ENCODE data around the gene DNAJC11.

The DNAJC11 gene

DNA sequence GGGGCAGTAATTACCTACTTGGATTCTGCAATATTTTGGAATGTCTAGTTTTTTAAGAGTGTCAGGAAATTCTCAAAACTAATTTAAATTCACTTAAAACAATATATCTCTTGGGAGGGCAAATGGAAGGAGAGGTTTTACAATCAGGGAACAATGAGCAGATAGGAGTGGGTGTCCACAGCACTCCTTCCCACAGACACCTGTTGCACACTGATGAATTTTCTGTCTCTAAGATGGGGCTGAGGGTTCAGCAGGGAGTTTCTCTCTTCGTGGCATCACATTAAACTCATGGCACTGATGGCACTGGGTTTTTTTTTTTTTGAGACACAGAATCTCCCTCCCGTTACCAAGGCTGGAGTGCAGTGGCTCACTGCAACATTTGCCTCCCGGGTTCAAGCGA lies 82.6 kb downstream of the DNAJC11 start:
- H3K4me3 Mint-ChIP-seq, result no peak overlapping the region
- H3K27ac Mint-ChIP-seq, result no peak overlapping the region
- intact Hi-C loops (cut with micrococcal nuclease), result no loop called here
- no peaks in the 10 kb centered on the region for H3K9me3 Mint-ChIP-seq
- H3K27me3 Mint-ChIP-seq, result peaks cover 6% of the 10 kb centered on the region
- peaks cover 73% of the 10 kb centered on the region for H3K36me3 Mint-ChIP-seq (ENCODE audit: low read depth)
- H3K4me1 Mint-ChIP-seq (ENCODE audit: low read depth), result peaks cover 15% of the 10 kb centered on the region

DNA sequence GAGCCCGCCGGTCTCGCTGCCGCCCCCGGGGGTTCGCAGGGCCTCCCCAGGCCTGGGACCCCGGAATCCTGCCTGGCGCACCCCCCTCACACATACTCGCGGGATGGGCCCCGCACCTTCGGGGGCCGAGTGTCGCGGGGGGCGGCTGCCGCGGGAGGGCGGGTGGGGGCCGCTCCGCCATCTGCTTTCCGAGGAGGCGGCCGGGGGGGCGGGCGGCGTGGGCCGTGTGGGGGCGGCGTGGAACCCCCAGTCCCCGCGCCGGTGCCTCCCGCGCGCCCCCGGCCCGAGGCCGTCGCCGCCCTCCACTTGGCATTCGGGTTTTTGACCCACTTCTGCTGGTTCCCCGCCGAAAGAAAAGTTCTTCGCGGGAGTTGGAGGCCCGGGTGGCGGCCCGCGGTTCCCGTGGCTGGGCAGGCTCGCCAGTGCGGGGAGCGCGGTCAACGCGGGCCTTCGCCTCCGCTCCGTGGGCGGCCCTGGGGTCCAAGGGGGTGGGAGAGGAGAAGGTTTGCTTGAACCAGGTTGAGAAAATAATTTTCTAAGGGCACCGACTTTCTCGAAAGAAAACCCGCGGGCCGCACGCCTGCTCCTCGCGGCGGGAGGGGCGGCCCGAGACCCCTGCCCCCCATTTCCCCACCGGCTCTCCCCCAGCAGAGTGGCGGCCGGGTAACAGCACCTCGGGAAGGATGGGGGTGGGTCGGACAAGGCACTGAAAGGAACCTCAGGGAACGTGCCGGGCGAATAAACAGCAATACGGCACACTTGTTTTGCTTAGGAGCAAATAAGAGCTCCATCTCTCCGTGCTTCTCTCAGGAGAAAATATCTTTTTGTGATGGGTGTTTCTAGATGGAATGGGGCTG lies 86.5 kb downstream of the DNAJC11 start:
- Mint-ChIP-seq H3K27me3 (peaks cover 8% of the 10 kb centered on the region), H3K4me3 (peak overlapping the region; percentile 68), H3K9me3 (no peaks in the 10 kb centered on the region), H3K27ac (peak overlapping the region; percentile 39), H3K36me3 (ENCODE audit: low read depth) (peaks cover 43% of the 10 kb centered on the region), H3K4me1 (ENCODE audit: low read depth) (peaks cover 33% of the 10 kb centered on the region)
- intact Hi-C loops (cut with micrococcal nuclease), result no loop called here

DNA sequence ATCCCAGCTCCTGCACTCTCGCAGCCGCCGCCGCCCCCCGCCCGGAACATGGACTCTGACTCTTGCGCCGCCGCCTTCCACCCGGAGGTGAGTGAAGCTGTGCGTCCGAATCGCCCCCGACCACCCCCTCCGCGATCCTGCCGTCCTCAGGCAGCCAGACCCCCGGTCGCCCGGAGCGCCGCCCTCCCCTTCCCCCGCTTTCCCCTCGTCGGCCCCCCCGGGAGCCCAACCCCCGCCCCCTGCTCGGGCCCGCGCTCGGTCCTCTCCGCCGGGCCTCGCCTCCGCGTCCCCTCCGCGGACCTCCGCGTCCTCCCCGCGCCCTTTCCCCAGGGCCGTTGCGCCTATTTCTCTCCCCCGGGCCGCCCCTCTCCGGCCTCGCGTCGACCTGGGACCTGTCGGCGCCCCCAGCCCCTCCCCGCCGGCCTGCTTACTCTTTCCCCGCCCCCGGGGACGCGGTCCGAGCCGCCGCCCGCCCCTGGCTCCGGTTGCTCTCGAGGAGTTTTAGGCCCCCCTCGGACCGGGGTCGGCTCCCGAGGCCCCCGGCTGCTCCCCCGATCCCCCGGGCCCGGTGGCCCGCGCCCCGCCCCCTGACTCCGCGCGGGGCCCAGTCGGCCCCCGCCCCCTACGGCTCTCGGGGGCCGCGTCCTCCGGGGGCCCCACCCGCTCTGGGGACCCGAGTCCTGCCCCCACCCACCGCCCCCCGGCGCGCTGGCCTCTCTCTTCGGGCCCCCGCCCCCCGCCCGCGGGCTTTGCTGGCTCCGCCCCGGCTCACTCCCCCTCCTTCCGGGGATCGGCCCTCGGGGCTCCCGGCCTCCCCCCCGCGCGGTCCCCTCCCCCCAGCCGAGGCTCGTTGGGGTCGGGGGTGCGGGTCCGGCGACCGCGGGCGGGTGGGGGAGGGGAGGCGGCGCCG lies 87.3 kb downstream of the DNAJC11 start:
- intact Hi-C loops (cut with micrococcal nuclease), result no loop called here
- Mint-ChIP-seq H3K4me3 (peak overlapping the region; percentile 92), H3K36me3 (ENCODE audit: low read depth) (peaks cover 34% of the 10 kb centered on the region), H3K4me1 (ENCODE audit: low read depth) (peaks cover 33% of the 10 kb centered on the region), H3K27me3 (peaks cover 8% of the 10 kb centered on the region), H3K27ac (peak overlapping the region; percentile 83), H3K9me3 (no peaks in the 10 kb centered on the region)

DNA sequence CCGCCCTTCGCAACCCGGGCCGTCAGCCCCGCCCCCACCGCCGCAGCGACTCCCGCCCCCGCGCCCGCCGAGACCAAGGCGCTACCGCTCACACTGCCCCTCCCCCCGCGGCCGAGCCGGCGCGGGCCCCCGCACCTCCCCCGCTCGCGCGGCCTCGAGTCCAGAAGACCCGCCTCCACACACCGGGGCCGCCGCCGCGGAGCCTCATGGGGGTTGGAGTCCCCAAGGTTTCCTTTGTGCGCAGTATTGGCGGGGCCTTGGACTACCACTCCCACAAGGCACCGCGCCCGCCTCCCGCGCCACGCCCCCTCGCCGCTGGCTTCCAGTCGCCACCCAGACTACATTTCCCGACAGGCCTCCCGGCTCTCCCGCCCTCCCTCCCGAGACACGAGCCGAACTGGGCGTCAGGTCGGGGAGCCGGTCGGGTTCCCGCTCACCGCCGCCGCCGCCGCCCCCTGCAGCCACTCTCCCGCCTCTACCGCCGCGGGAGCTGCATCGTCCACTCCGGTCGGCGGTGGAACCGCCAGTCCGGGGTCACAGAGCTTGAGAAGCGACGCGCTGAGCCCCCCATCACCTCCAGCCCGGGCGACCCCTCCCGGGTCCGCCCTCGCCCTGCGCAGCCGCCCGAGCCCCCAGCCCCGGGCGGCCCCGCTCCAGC lies 88.1 kb downstream of the DNAJC11 start, which contains the start of gene PHF13:
TSS of gene PHF13 (plus strand) at position 371 of the 658 bp plus-strand sequence. CDS start 336 bp downstream, outside the sequence.
- H3K27me3 Mint-ChIP-seq, result peaks cover 8% of the 10 kb centered on the region
- intact Hi-C loops (cut with micrococcal nuclease), result loop anchor here (1.0 kb wide), 2 partner anchors 10 to 59 kb away; partner anchors contain the start of gene NOL9
- peaks cover 27% of the 10 kb centered on the region for H3K36me3 Mint-ChIP-seq (ENCODE audit: low read depth)
- peaks cover 33% of the 10 kb centered on the region for H3K4me1 Mint-ChIP-seq (ENCODE audit: low read depth)
- H3K4me3 Mint-ChIP-seq, result peak within 1 kb of the TSS; percentile 92
- no peaks in the 10 kb centered on the region for H3K9me3 Mint-ChIP-seq
- peak within 1 kb of the TSS; percentile 83 for H3K27ac Mint-ChIP-seq

DNA sequence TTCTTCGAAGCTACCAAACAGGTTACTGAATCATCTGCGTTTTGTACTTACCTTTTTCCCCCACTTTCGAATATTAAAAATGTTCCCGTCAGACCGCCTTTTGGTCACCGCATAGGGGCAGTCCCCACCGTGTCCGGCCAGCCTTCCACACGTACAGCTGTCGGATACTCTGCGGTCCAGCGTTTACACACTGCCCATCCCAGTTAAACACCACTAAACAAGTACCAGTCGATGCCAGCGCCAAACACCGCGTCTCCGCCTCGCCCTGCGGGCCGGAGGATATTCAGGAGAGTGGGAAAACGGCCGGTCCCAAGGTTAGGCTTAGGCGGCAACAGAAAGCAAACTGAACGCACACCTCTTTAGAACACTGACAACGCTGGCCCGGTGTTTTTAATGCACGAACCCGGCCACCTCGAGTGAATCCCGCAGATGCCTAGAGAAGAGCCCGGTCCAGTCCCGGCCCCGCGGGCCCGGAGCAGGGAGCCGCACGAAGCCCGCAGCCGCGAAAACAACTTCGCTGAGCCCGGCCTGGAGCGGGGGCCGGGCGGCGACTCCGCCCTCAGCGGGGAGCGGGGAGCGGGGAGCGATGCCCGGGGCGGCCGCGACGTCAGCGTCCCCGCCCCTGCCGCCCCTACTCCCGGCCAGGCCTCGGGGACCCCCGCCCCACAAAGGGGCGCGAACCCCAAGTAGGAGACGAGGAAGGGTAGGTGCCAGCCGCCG lies 88.8 kb downstream of the DNAJC11 start:
- Mint-ChIP-seq H3K9me3 (no peaks in the 10 kb centered on the region), H3K4me1 (ENCODE audit: low read depth) (peaks cover 33% of the 10 kb centered on the region), H3K27me3 (peaks cover 8% of the 10 kb centered on the region), H3K4me3 (peak overlapping the region; percentile 92), H3K36me3 (ENCODE audit: low read depth) (peaks cover 20% of the 10 kb centered on the region), H3K27ac (peak overlapping the region; percentile 83)
- intact Hi-C loops (cut with micrococcal nuclease), result loop anchor here (1.0 kb wide), 2 partner anchors 10 to 58 kb away; partner anchors contain the start of gene NOL9

DNA sequence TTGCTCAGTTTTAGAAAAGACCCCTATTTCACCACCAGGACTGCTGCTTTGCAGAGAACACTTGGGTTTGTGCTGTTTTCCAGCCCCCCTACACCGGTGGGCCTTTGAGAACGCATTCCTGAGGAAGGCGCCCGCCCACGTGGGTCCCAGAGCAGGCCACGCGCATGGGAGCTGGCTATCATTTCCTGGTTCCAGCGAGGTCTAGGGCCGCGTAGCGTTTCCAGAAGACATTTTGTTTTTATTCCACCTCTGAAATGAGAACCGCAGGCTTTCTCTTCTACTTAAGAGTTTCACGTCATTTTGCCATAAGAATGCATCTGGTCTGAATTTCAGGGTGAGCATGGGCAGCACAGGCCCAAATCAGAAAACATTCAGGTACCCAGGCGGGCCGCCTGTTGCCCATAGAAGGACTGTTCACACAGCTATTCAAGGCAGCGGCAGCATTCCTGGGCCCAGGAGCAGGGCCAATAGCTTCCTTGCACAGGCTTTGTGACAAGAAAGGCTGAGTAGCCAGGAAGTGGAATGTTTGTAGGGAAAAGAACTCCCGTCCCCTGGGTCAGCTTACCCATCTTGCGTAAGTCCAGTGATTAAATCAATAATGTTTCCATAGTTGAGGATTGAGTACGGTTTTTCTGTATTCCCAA lies 97.6 kb downstream of the DNAJC11 start:
- Mint-ChIP-seq H3K9me3 (no peaks in the 10 kb centered on the region), H3K4me1 (ENCODE audit: low read depth) (peaks cover 27% of the 10 kb centered on the region), H3K4me3 (peak overlapping the region; percentile 74), H3K27ac (peak overlapping the region; percentile 98), H3K36me3 (ENCODE audit: low read depth) (peaks cover 29% of the 10 kb centered on the region), H3K27me3 (peaks cover 3% of the 10 kb centered on the region)
- intact Hi-C loops (cut with micrococcal nuclease), result loop anchor here (1.0 to 5.0 kb wide), 2 partner anchors 9 to 52 kb away; partner anchors contain the start of genes NOL9 and PHF13

DNA sequence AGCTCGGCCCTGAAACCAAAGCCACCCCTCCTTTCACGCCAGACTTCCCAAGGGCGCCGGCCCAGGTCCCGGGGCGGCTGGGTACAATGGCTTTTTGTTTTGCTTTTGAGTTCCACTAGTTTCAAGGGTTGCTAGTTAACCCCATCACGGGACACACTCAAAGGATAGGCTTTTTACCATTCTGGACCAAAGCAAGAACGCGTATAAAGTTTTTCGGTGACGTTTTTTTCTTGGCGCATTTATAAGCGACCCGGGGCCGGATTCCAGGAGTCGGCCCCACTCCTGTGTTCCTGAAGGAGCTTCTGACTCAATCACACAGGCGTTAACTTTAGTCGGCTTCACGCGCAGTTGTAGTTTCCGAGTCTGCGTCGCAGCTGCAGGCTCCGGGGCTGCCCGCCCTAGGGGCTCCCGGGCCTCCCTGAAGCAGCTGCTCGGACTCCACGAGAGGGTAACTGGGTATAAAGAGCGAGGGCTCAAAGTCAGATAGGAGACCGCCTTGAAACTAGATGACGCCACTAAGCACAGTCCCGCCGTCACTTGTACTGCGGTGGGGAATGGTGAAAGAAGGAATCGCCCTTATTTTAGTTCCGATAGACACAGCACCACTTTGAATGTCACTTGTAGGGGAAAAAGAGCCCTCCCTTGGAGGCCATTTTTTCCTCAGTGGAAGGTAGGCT lies 98.2 kb downstream of the DNAJC11 start:
- H3K4me3 Mint-ChIP-seq, result peak overlapping the region; percentile 74
- H3K4me1 Mint-ChIP-seq (ENCODE audit: low read depth), result peaks cover 33% of the 10 kb centered on the region
- intact Hi-C loops (cut with micrococcal nuclease), result loop anchor here (1.0 to 5.0 kb wide), 2 partner anchors 10 to 51 kb away; partner anchors contain the start of genes NOL9 and PHF13
- H3K27me3 Mint-ChIP-seq, result peaks cover 3% of the 10 kb centered on the region
- H3K27ac Mint-ChIP-seq, result peak overlapping the region; percentile 98
- H3K36me3 Mint-ChIP-seq (ENCODE audit: low read depth), result peaks cover 36% of the 10 kb centered on the region
- H3K9me3 Mint-ChIP-seq, result no peaks in the 10 kb centered on the region

DNA sequence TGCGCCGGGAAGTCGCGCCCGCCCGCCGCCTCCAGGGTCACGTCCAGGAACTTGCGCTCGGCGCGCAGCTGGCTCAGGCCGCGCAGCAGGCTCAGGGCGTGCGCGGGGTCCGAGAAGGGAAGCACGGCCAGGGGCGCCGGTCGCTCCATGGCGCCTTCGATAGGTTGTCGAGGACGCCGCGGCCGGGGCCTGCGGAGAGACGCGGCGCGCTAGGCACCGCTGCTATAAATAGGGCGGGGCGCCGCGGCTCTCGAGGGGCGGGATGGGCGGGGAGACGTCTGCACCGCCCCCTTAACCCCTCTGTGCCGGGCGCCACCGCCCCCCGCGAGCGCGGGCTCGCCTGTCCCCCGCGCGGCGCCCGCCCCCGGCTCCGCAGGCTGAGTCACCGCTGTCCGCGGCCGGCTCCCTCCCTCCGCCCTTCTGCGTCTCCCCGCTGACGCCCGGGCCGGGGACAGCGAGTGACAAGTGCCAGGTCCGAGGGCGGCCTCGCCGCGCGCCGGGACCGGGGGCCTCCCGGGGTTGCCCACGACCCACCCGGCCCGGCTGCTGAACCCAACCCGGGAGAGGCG lies 98.9 kb downstream of the DNAJC11 start, which contains the start of gene KLHL21:
TSS of gene KLHL21 (minus strand) at position 201 of the 569 bp plus-strand sequence. CDS start at position 149, 52 bp downstream.
- H3K9me3 Mint-ChIP-seq, result no peaks in the 10 kb centered on the region
- H3K4me3 Mint-ChIP-seq, result peak within 1 kb of the TSS; percentile 92
- intact Hi-C loops (cut with micrococcal nuclease), result loop anchor here (1.0 to 5.0 kb wide), 2 partner anchors 11 to 50 kb away; partner anchors contain the start of genes NOL9 and PHF13
- H3K27me3 Mint-ChIP-seq, result peaks cover 3% of the 10 kb centered on the region
- H3K36me3 Mint-ChIP-seq (ENCODE audit: low read depth), result peaks cover 42% of the 10 kb centered on the region
- H3K4me1 Mint-ChIP-seq (ENCODE audit: low read depth), result peaks cover 40% of the 10 kb centered on the region
- H3K27ac Mint-ChIP-seq, result peak within 1 kb of the TSS; percentile 98

DNA sequence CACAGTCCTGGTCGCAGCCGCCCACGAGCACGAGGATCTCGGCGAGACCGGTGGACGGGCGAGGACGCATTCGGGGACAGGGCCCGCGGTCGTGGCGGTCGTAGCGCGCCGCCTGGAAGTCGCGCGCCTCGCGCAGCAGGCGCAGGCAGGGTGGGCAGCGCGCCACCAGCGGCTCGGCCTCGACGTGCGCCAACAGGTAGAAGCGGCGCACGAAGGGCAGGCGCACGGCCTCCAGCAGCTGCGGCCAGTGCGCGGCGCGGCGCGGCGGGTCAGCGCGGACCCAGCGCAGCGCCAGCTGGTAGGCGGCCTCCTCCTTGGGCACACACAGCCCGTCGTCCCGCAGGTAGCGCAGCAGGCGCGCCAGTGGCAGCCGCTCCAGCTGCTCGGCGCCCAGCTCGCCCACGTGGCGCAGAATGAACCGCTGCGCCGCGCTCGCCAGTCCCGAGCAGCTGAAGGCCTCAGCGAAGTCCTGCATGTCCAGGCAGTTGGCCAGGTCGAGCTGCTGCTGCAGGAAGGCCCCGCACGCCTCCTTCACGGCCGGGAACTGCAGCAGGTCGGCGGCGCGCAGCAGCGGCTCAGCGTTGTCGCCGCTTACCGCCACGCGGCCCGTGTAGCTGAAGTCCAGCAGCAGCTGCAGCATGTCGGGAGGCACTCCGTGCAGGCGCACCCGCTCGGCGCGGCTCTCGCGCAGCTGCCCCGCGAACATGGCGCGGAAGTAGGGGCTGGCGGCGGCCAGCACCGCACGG lies 99.5 kb downstream of the DNAJC11 start:
- Mint-ChIP-seq H3K4me3 (peak overlapping the region; percentile 92), H3K4me1 (ENCODE audit: low read depth) (peaks cover 46% of the 10 kb centered on the region), H3K27me3 (no peaks in the 10 kb centered on the region), H3K27ac (peak overlapping the region; percentile 98), H3K9me3 (no peaks in the 10 kb centered on the region), H3K36me3 (ENCODE audit: low read depth) (peaks cover 49% of the 10 kb centered on the region)
- intact Hi-C loops (cut with micrococcal nuclease), result loop anchor here (5.0 kb wide), 1 partner anchor 50 kb away; the partner anchor contains the start of gene NOL9

DNA sequence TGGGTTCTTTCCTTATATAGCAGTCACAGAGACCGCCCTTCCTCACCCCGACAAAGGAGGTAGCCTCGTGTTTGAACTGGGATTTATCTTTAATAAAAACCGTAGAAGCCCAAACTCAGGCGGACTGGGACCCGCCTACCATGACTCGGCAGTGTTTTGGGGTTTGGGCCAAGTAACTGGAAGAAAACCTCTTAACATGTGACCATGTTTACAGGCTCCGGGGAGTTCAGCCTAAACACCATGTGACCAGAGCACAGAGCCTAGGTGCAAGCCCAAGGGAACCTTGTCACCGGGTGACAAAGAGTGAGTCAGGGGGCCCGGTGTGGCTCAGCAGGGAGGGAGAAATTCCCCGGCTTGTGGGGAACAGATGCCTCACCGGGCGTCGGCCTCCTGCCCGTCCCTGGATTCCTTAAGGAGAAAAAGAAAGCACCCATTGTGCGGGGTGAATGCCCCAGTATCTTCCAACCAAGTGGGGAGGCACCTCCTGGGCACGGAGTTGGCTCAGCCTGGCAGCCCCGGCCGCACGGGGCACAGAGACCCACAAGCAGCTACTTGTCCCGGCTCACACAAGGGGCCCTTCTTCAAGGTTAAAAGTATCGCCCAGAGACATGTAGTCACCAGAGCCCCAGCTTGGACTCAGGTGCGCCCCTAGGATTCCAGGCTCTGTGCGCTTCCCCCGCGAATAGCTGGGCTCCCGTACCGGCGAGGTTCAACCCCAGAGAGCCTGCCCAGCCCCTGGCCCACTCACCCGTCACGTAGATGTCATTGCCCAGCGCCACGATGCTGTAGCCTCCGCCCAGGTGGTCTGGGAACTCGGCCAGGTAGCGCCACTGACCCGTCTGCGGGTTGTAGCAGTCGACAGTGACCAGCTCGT lies 100.3 kb downstream of the DNAJC11 start:
- H3K4me1 Mint-ChIP-seq (ENCODE audit: low read depth), result peaks cover 54% of the 10 kb centered on the region
- H3K27ac Mint-ChIP-seq, result peak overlapping the region; percentile 98
- peaks cover 57% of the 10 kb centered on the region for H3K36me3 Mint-ChIP-seq (ENCODE audit: low read depth)
- H3K27me3 Mint-ChIP-seq, result no peaks in the 10 kb centered on the region
- H3K9me3 Mint-ChIP-seq, result no peaks in the 10 kb centered on the region
- intact Hi-C loops (cut with micrococcal nuclease), result loop anchor here (5.0 kb wide), 1 partner anchor 49 kb away; the partner anchor contains the start of gene NOL9
- peak overlapping the region; percentile 92 for H3K4me3 Mint-ChIP-seq
